B cell (primary cell): ENCODE results near the gene GPNMB.

Source experiments
- EZH2 ChIP-seq: IDR thresholded peaks from 2 replicates; pipeline ENCODE4 v1.6.1; 2012; ENCODE audit warnings: borderline replicate concordance, low read depth, mild to moderate bottlenecking, moderate library complexity, low read length; ENCODE audit not compliant: insufficient read depth, poor library complexity, severe bottlenecking
- TF ChIP-seq, protein P1 (sequence below): fragments of 200-600 bp; IDR thresholded peaks from one replicate; pipeline ENCODE4 v1.8.0; 2022; ENCODE audit warnings: antibody characterized with exemption, mild to moderate bottlenecking

DNA sequence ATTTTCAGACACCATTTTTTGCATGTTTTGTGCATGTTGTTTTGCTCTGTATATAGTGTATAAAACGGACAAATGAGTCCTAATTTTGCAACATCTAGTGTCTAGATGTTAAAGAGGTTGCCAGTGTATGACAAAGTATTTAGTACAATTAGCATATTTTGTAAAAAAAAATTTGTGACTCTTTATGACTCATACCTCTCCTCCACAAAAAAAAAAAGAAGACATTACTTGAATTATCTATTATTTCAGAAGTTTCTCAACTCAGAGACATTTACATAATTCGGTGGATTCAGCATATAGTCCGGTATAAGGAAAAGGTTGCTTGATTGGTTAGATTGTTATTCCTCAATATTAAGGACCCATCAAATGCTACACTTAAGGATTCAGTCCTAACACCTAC lies 38.7 kb upstream of the GPNMB start:
- TF ChIP-seq, protein P1, sequence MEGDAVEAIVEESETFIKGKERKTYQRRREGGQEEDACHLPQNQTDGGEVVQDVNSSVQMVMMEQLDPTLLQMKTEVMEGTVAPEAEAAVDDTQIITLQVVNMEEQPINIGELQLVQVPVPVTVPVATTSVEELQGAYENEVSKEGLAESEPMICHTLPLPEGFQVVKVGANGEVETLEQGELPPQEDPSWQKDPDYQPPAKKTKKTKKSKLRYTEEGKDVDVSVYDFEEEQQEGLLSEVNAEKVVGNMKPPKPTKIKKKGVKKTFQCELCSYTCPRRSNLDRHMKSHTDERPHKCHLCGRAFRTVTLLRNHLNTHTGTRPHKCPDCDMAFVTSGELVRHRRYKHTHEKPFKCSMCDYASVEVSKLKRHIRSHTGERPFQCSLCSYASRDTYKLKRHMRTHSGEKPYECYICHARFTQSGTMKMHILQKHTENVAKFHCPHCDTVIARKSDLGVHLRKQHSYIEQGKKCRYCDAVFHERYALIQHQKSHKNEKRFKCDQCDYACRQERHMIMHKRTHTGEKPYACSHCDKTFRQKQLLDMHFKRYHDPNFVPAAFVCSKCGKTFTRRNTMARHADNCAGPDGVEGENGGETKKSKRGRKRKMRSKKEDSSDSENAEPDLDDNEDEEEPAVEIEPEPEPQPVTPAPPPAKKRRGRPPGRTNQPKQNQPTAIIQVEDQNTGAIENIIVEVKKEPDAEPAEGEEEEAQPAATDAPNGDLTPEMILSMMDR = no peak
- TF ChIP-seq EZH2 = no peak
